GM12878 (cell line): ENCODE results near the gene CAPN2. TPM values are rescaled to one million over a fixed set of nuclear protein-coding genes. Genes with fewer than 3 reads are reported as not detected.

Experiments
- ATAC-seq: fragments of 200-7000 bp; cut with Tn5 transposase; 3 replicates; pipeline ENCODE4 v1.9.1; 2020; ENCODE audit warnings: mild to moderate bottlenecking, moderate library complexity
- BruUV-seq: library from RNA; stranded (reverse); fragments of 400-500 nt; replicated peaks from 2 replicates; lab custom pipeline; 2021; lab: Mats Ljungman, UMichigan
- CTCF ChIA-PET: fragments of 300-600 bp; sonication (Branson Sonifier 250); formaldehyde crosslinking; extraction: SDS; loops from one replicate; lab custom pipeline; 2021; ENCODE audit warnings: inconsistent platforms; lab: Yijun Ruan, JAX
- POLR2A ChIA-PET: fragments of 350-600 bp; formaldehyde crosslinking; extraction: SDS; loops from one replicate; lab custom pipeline; 2021; ENCODE audit warnings: inconsistent platforms; lab: Charles Lee
- RAD21 ChIA-PET: fragments of 300-600 bp; sonication (Branson Sonifier 250); formaldehyde crosslinking; loops from one replicate; lab custom pipeline; 2023; ENCODE audit warnings: antibody characterized with exemption; ENCODE audit not compliant: unreplicated experiment; lab: Charles Lee
- SMC1A ChIA-PET: fragments of 300-600 bp; sonication (Branson Sonifier 250); formaldehyde crosslinking; loops from one replicate; lab custom pipeline; 2023; ENCODE audit not compliant: unreplicated experiment, uncharacterized antibody; lab: Charles Lee
- DNase-seq: peaks from one replicate; pipeline ENCODE4 v3.0.0-alpha.2; 2011; ENCODE audit warnings: low read depth, low spot score
- FAIRE-seq: peaks from 3 replicates; lab custom pipeline; 2011; peaks lifted over from hg19 to GRCh38; lab: Jason Lieb, UNC
- H2AFZ ChIP-seq: 2 replicates; pipeline ENCODE4 v1.6.0; 2011; ENCODE audit warnings: low read depth, low read length, control low read depth; ENCODE audit not compliant: control insufficient read depth
- H3K27ac ChIP-seq: 2 replicates; pipeline ENCODE4 v1.5.1; 2011; ENCODE audit warnings: control low read depth; ENCODE audit not compliant: control insufficient read depth, insufficient read depth
- H3K27me3 ChIP-seq, 2 experiments: replicated peaks in 1 of 2; 2 replicates each; pipeline versions ENCODE4 v1.6.0 to v1.6.1; 2011; ENCODE audit warnings: low read length in 1 of 2; ENCODE audit not compliant: control insufficient read depth in 2 of 2, insufficient read depth in 2 of 2
- H3K36me3 ChIP-seq, 2 experiments: 2 replicates each; pipeline ENCODE4 v1.5.1; 2011; ENCODE audit warnings: low read length in 1 of 2; ENCODE audit not compliant: control insufficient read depth in 2 of 2, insufficient read depth in 2 of 2
- H3K4me1 ChIP-seq: 2 replicates; pipeline ENCODE4 v1.6.1; 2011; ENCODE audit warnings: mild to moderate bottlenecking, low read length, moderate library complexity, mixed read lengths; ENCODE audit not compliant: control insufficient read depth, insufficient read depth
- H3K4me2 ChIP-seq: 2 replicates; pipeline ENCODE4 v1.6.0; 2011; ENCODE audit warnings: control low read depth; ENCODE audit not compliant: control insufficient read depth, insufficient read depth
- H3K4me3 ChIP-seq: fragments of 200-600 bp; sonication (generic); 2 replicates; pipeline ENCODE4 v1.5.1; 2016
- H3K79me2 ChIP-seq: 2 replicates; pipeline ENCODE4 v1.6.0; 2011; ENCODE audit warnings: low read length; ENCODE audit not compliant: control insufficient read depth, insufficient read depth
- H3K9ac ChIP-seq: 2 replicates; pipeline ENCODE4 v1.8.0; 2011; ENCODE audit warnings: low read length, control low read depth, mixed read lengths; ENCODE audit not compliant: control insufficient read depth, insufficient read depth
- H3K9me3 ChIP-seq: replicated peaks from 3 replicates; pipeline ENCODE4 v1.5.1; 2011; ENCODE audit warnings: mild to moderate bottlenecking, low read length; ENCODE audit not compliant: control insufficient read depth, insufficient read depth
- H4K20me1 ChIP-seq: 2 replicates; pipeline ENCODE4 v1.6.0; 2011; ENCODE audit not compliant: control insufficient read depth, insufficient read depth
- BRCA1 ChIP-seq: IDR thresholded peaks from 2 replicates; pipeline ENCODE4 v1.6.1; 2011; ENCODE audit warnings: low read depth, low read length, improper control_type of control experiment
- CBFB ChIP-seq: IDR thresholded peaks from 2 replicates; pipeline ENCODE4 v1.6.1; 2016; ENCODE audit warnings: antibody characterized with exemption, low read depth
- IRF4 ChIP-seq: IDR thresholded peaks from 2 replicates; pipeline ENCODE4 v1.6.1; 2011; ENCODE audit warnings: low read depth, low read length
- ZNF622 ChIP-seq: fragments of 450-650 bp; IDR thresholded peaks from 2 replicates; pipeline ENCODE4 v1.6.1; 2017; ENCODE audit warnings: mild to moderate bottlenecking, inconsistent platforms
- WGBS: methylation state at CpG from one replicate; pipeline ENCODE4 v1.1.6; 2016; ENCODE audit warnings: low lambda C conversion rate; ENCODE audit not compliant: insufficient replicate concordance, insufficient coverage; ENCODE audit errors: missing lambda C conversion rate; 5-methylcytosine and 5-hydroxymethylcytosine counted together
- in situ Hi-C: fragments of 300-500 bp; cut with MboI; formaldehyde crosslinking; loops from 9 replicates; pipeline ENCODE4 v1.14.3; 2018; ENCODE audit warnings: mixed read lengths
- intact Hi-C: fragments of 100-400 bp; cut with micrococcal nuclease; formaldehyde crosslinking; loops from one replicate; pipeline ENCODE4 v1.14.2; 2022; ENCODE audit not compliant: unreplicated experiment
- polyA plus RNA-seq, 11 experiments: library from polyadenylated mRNA; depleted of rRNA in 4 of 11; unstranded in 6 of 11; stranded (reverse) in 5 of 11; fragments of >200 nt; fragmentation: Nextera tagmentation in 4 of 11; fragmentation: Illumina TruSeq in 1 of 11; extraction: Ambion mirVana in 4 of 11; extraction: Trizol in 1 of 11; gene quantifications; 1 replicate in 1 of 11; 2 replicates in 10 of 11; pipeline versions ENCODE4 v1.2.1 to v1.2.3, GENCODE V29; 2011 to 2016; ENCODE audit warnings: inconsistent platforms in 2 of 11, missing spikeins in 2 of 11, low read depth in 1 of 11
- total RNA-seq, 4 experiments: library from RNA; depleted of rRNA in 3 of 4; stranded (reverse); fragments of >200 nt in 3 of 4; fragmentation: Illumina TruSeq in 1 of 4; extraction: Trizol in 1 of 4; gene quantifications; 2 replicates each; pipeline versions ENCODE4 v1.2.1 to v1.2.3, GENCODE V29; 2013 to 2021
- TF ChIP-seq, protein P1 (sequence below): IDR thresholded peaks from 2 replicates; pipeline ENCODE4 v1.6.1; 2011; ENCODE audit warnings: low read depth, mild to moderate bottlenecking, low read length, moderate library complexity, borderline replicate concordance; ENCODE audit errors: extremely low read depth
- TF ChIP-seq, protein P2 (sequence below): IDR thresholded peaks from 2 replicates; pipeline ENCODE4 v1.6.1; 2012; ENCODE audit warnings: low read depth, low read length, improper control_type of control experiment
- TF ChIP-seq, protein P3 (sequence below): fragments of 450-650 bp; IDR thresholded peaks from 2 replicates; pipeline ENCODE4 v1.6.1; 2017; ENCODE audit warnings: borderline replicate concordance
- TF ChIP-seq, protein P4 (sequence below): fragments of 450-650 bp; IDR thresholded peaks from 2 replicates; pipeline ENCODE4 v1.6.1; 2014; ENCODE audit warnings: mild to moderate bottlenecking

The CAPN2 gene
- total and polyA plus RNA-seq, 10 of the 15 experiments (the other 5 are each of a cell fraction or from before 2014, with no cell fraction given) = 6.0 to 21.4 (median 16.6) TPM

DNA sequence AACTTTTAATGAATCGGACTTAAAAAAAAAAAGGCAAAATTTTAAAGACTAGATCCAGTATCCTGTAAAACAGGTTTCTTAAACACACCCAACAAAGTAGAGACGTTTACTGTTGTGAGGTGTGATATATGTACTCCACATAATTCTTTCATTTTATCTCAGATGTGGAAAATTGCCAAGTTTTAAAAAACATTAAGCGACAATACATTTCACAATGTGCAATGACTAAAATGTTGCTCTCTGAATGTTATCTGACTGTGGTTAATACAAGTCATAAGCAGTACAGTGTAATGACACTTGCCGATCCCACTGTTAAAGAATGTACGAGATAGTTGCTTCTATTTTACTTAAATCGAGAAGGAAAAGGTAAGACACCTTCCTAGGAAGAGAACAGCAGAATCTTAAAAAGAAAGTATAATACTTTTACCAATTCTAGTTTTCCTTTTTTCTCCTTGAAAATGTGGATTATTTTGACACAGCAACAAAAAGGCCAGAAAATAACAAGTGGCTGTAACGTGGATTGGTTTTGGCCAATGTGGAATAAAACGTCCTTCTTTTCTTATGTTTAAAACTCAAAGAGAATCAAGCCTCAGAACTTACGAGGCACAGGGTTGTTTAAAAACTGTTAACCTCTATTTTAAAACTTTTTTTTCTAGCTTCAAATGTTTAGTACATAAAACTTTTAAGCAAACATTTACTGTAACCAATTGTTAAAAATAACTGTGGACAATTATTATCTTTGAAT lies 82.0 kb downstream of the CAPN2 start (continued):
- TF ChIP-seq BRCA1 = no peak
- TF ChIP-seq, protein P1, sequence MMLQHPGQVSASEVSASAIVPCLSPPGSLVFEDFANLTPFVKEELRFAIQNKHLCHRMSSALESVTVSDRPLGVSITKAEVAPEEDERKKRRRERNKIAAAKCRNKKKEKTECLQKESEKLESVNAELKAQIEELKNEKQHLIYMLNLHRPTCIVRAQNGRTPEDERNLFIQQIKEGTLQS = no peak

DNA sequence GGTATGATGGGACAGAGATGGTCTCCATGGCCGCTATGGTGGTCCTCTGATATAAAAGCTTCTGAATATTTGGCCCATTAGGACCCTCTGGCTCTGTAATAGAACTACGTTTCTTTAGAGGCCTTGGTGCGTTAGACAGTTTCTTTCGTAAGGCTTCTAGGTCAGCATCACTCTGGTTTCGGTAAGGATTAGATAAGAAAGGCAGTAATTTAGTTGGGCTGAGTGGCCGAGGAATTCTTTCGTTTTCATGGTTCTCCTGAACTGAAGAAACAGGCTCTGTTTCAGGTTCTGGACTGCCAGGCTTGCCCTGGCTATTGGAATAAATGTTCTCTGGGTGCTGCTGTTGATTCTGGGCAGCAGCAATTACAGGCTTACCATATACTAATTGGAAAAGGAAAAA lies 83.9 kb downstream of the CAPN2 start:
- in situ Hi-C loops (no loop called here), intact Hi-C loops (no loop called here)
- Histone ChIP-seq H3K27ac (no peak overlapping the region), H3K4me1 (no peaks in the 10 kb centered on the region), H3K36me3 (peaks cover 4% of the 10 kb centered on the region in 2 experiments; a peak in 3 of 4 replicates), H2AFZ (no peak overlapping the region), H3K27me3 (no peaks in the 10 kb centered on the region), H3K4me3 (no peak overlapping the region), H3K4me2 (no peak overlapping the region), H3K9ac (no peak overlapping the region), H3K79me2 (no peaks in the 10 kb centered on the region), H4K20me1 (no peaks in the 10 kb centered on the region), H3K9me3 (no peaks in the 10 kb centered on the region)
- ChIA-PET SMC1A (no interaction called here), CTCF (interaction anchor here (0.6 kb wide), 1 partner anchor 580 kb away, joined by 3 read pairs; no protein-coding TSS in a partner anchor), RAD21 (no interaction called here), POLR2A (no interaction called here)
- DNase-seq (no peak), FAIRE-seq (no peak), ATAC-seq (no peak)
- no TSS peak for BruUV-seq
- TF ChIP-seq ZNF622 (no peak), IRF4 (no peak), CBFB (no peak)
- TF ChIP-seq, protein P2, sequence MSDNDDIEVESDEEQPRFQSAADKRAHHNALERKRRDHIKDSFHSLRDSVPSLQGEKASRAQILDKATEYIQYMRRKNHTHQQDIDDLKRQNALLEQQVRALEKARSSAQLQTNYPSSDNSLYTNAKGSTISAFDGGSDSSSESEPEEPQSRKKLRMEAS = no peak
- TF ChIP-seq, protein P3, sequence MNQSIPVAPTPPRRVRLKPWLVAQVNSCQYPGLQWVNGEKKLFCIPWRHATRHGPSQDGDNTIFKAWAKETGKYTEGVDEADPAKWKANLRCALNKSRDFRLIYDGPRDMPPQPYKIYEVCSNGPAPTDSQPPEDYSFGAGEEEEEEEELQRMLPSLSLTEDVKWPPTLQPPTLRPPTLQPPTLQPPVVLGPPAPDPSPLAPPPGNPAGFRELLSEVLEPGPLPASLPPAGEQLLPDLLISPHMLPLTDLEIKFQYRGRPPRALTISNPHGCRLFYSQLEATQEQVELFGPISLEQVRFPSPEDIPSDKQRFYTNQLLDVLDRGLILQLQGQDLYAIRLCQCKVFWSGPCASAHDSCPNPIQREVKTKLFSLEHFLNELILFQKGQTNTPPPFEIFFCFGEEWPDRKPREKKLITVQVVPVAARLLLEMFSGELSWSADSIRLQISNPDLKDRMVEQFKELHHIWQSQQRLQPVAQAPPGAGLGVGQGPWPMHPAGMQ = no peak
- TF ChIP-seq, protein P4, sequence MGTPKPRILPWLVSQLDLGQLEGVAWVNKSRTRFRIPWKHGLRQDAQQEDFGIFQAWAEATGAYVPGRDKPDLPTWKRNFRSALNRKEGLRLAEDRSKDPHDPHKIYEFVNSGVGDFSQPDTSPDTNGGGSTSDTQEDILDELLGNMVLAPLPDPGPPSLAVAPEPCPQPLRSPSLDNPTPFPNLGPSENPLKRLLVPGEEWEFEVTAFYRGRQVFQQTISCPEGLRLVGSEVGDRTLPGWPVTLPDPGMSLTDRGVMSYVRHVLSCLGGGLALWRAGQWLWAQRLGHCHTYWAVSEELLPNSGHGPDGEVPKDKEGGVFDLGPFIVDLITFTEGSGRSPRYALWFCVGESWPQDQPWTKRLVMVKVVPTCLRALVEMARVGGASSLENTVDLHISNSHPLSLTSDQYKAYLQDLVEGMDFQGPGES = no peak
- 81% methylated on average over 7 of the region's 7 CpGs for WGBS
